ENCODE measurements around the gene NCDN. TPM values are rescaled to one million over a fixed set of nuclear protein-coding genes. Genes with fewer than 3 reads are reported as not detected.

NCDN gene
- total and polyA plus RNA-seq, 2 donors (not counting 3 experiments of a cell fraction or from before 2014, with no cell fraction given) = 17.3 to 22.0 TPM

DNA sequence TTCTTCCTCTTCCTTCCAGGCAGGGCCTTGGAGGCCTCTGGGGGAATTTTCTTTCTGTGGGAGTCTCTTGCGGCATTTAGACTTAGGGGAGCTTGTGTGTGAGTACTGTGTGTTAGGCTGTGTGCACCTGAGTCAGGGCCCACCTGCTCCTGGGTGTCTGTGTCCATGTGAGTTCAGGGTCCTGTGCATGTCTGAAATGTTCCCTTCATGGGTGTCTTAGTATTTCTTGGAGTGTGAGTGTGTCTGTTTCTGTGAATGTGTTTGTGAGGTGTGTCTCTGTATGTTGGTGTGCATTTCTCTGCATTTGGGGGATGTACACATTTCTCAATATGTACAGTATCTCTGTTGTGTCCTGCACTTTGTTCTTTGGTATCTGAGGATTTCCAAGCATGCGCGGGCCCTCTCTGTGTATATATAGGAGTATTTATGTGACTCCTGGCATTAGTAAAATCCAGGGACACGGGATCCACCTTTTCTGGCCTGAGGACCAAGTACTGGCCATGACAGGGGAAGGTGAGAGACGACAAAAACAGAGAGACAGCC lies 17.9 kb downstream of the NCDN start:
- TF ChIP-seq, protein P1, sequence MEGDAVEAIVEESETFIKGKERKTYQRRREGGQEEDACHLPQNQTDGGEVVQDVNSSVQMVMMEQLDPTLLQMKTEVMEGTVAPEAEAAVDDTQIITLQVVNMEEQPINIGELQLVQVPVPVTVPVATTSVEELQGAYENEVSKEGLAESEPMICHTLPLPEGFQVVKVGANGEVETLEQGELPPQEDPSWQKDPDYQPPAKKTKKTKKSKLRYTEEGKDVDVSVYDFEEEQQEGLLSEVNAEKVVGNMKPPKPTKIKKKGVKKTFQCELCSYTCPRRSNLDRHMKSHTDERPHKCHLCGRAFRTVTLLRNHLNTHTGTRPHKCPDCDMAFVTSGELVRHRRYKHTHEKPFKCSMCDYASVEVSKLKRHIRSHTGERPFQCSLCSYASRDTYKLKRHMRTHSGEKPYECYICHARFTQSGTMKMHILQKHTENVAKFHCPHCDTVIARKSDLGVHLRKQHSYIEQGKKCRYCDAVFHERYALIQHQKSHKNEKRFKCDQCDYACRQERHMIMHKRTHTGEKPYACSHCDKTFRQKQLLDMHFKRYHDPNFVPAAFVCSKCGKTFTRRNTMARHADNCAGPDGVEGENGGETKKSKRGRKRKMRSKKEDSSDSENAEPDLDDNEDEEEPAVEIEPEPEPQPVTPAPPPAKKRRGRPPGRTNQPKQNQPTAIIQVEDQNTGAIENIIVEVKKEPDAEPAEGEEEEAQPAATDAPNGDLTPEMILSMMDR (IDR thresholded peaks at IDR 0.05; ENCODE audit: extremely low read depth in 1 of 2, insufficient read depth in 1 of 2, low read depth in 1 of 2, low read length in 2 of 2) = no peak
- TF ChIP-seq, protein P2, sequence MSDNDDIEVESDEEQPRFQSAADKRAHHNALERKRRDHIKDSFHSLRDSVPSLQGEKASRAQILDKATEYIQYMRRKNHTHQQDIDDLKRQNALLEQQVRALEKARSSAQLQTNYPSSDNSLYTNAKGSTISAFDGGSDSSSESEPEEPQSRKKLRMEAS (IDR thresholded peaks at IDR 0.05; ENCODE audit: insufficient read depth, insufficient read length) = no peak
- TF ChIP-seq FOS (IDR thresholded peaks at IDR 0.05; ENCODE audit: borderline replicate concordance, insufficient read depth, low read length) (no peak), POLR2AphosphoS5 (IDR thresholded peaks at IDR 0.05; ENCODE audit: insufficient read depth, low read depth, low read length) (no peak), EZH2 (IDR thresholded peaks at IDR 0.05; ENCODE audit: borderline replicate concordance, low read depth, low read length, severe bottlenecking) (no peak), GATA2 (IDR thresholded peaks at IDR 0.05; ENCODE audit: insufficient read depth, insufficient read length, low read depth, low read length) (no peak), JUN (IDR thresholded peaks at IDR 0.05; ENCODE audit: borderline replicate concordance, insufficient read depth, insufficient read length, low read depth) (no peak), POLR2A (IDR thresholded peaks at IDR 0.05; ENCODE audit: low read depth, low read length) (no peak), MYC (IDR thresholded peaks at IDR 0.05; ENCODE audit: low read depth, low read length) (no peak)
- POLR2A ChIA-PET = no interaction called here
- no peak for DNase-seq (ENCODE audit: low read depth, low spot score)

More for the DNA sequence above, 17.9 kb downstream of the NCDN start:
- intact Hi-C loops (cut with micrococcal nuclease) = no loop called here
- Histone ChIP-seq H3K36me3 (ENCODE audit: control insufficient read depth in 2 of 2, extremely low read depth in 1 of 2, insufficient read depth in 2 of 2, low read length in 2 of 2) (no peaks in the 10 kb centered on the region), H3K79me2 (ENCODE audit: control insufficient read depth, insufficient read depth, low read length) (no peaks in the 10 kb centered on the region), H2AFZ (ENCODE audit: low read depth, low read length) (no peak overlapping the region), H3K4me3 (replicated peaks in 1 of 3; ENCODE audit: insufficient read depth in 1 of 3, low read depth in 1 of 3, low read length in 3 of 3) (no peak overlapping the region), H3K9ac (replicated peaks; ENCODE audit: extremely low read depth, insufficient read depth, low read length) (no peak overlapping the region), H3K9me3 (replicated peaks; ENCODE audit: control insufficient read depth, insufficient read depth, low read length) (no peaks in the 10 kb centered on the region), H3K27ac (ENCODE audit: insufficient read depth, low read depth, low read length) (no peak overlapping the region), H3K9me1 (replicated peaks; ENCODE audit: control insufficient read depth, extremely low read depth, insufficient read depth, low read length) (no peaks in the 10 kb centered on the region), H4K20me1 (replicated peaks; ENCODE audit: control insufficient read depth, extremely low read depth, insufficient read depth, low read length) (no peaks in the 10 kb centered on the region), H3K4me1 (ENCODE audit: control insufficient read depth, extremely low read depth, insufficient read depth, low read length) (peaks cover 9% of the 10 kb centered on the region), H3K27me3 (ENCODE audit: control insufficient read depth in 2 of 2, insufficient read depth in 2 of 2, low read length in 2 of 2) (peaks cover 43 to 65% of the 10 kb centered on the region in 2 experiments), H3K4me2 (ENCODE audit: insufficient read depth, low read length) (no peak overlapping the region)
- dilution Hi-C loops (cut with MboI; ENCODE audit: extremely low pct_ligation_motif_present, low sequenced_read_pairs) = no loop called here
- no TSS peak for BruUV-seq (replicated peaks)
- no peak for FAIRE-seq
- CTCF ChIA-PET = interaction anchor here (1.1 kb wide), 2 partner anchors 11 to 140 kb away, joined by 3 to 4 read pairs; no protein-coding TSS in a partner anchor
